Hematopoietic multipotent progenitor cell treated with erythropoietin and hydrocortisone succinate and interleukin-3 and kit ligand, for 4 days (in vitro differentiated cells): ENCODE data around the gene ARHGAP24.

Experiments used
- DNase-seq: peaks from one replicate; pipeline ENCODE4 v3.0.0-alpha.2; 2015

The ARHGAP24 gene

DNA sequence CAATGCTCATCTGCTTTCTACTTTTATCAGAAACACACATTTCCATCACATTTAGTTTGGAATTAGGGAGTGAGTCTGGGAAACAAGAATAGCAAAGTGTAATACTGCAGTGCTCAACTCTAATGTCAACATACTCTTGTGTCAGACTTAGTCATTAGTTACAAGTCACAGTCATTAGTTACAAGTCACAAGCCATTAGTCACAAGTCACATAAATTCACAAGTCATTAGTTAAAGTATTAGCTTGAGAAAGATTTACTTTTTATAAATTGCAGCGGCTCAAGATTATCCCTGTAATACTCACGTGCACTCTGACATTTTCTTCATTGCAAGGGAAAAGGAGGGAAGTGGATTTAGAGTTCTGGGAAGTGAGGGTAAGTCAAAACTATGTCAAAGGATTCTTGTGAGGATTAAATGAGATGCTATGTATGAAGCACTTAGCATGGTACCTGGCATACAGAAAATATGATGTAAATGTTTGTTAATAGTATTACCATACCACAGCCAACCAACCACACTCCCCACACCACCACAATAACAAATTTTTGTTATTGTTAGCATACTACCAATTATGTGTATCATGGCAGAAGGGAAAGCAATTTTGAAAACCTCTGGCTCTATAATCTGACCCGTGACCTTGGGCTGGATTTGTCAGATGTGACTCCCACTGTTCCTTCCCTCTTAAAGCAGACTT is 116.6 kb downstream of the ARHGAP24 start:
- DNase-seq: no peak

GRCh38 chr4:85595098-85595775 is 120.3 kb downstream of the ARHGAP24 start:
- no peak for DNase-seq

DNA sequence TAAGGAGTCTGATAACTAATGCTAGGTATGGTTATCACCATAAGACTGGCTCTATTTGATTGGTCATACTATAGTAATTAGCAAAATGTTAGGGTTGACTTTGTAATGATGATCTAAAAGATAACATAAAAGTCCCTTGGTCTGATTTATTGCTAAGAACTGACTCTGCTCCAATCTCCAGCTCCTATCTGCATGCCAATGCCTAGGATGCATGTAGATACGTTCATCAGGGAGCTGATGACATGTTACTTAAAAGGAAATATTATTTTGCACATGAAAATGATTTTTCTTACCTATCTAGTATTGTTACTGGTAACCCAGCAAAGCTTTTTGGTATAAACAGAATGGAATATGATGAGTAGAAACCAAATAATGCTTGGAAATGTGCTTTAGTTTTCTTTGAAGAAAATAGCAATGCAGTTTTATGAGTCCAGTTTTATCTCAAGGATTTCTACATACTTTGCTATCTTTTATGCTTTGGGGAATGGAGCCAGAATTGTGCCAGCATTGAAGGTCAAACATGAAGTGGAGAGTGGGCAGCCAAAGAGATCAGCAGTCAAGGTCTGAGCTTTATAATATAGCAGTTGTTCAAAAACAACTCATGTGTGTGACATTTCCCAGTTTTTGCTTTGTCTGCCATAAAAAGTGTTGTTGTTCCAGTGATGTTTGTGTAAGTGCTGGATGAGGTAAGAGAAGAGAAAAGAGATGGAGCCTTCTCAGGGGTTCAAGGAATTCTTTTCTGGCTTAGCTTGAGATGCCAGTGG is 121.0 kb downstream of the ARHGAP24 start:
- no peak for DNase-seq

DNA sequence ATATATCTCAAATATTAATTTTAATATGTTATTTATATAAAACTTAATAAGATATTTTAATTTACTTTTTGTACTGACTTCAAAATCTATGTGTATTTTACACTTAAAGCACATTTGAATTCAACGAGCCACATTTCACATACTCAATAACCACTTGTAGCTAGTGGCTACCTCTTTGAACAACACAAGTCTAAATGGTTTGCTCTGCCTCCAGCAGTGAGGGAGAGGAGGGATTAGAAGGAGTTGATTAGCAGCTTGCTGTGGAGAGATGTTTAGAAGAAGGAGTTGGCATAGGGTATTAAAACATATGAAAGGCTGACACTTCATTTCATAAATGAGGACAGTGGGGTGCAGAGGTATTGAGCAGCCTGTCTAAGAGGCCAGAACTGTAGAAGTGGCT is 124.0 kb downstream of the ARHGAP24 start:
- DNase-seq: no peak

- DNase-seq: no peak
Measured at GRCh38 chr4:85600501-85600900, 125.6 kb downstream of the ARHGAP24 start.

- DNase-seq: no peak
Measured at GRCh38 chr4:85603437-85604336, 128.7 kb downstream of the ARHGAP24 start.

- DNase-seq: no peak
Measured at GRCh38 chr4:85606505-85606904, 131.6 kb downstream of the ARHGAP24 start.

- peak; percentile 3 for DNase-seq
Measured at GRCh38 chr4:85607624-85608023, 132.7 kb downstream of the ARHGAP24 start.

DNA sequence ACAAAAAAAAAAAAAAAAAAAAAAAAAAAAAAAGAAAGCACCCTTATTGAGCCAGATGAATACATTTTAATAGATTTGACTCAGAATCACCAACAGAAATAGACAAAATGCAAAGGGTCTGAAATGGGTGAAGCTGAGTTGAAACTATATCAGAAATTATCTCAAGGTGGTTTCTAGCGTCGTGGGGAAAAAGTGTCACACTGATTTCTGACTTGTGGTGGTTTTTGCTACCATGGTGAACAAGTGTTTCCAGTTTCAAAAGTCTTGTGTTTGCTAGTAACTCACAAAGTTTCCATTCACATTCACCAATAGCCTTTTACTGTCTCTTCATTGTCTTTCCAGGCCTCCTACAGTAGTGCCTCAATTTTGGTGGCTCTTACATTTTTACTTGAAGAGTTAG is 135.5 kb downstream of the ARHGAP24 start:
- no peak for DNase-seq

- no peak for DNase-seq
Measured at GRCh38 chr4:85611661-85612060, 136.7 kb downstream of the ARHGAP24 start.

DNA sequence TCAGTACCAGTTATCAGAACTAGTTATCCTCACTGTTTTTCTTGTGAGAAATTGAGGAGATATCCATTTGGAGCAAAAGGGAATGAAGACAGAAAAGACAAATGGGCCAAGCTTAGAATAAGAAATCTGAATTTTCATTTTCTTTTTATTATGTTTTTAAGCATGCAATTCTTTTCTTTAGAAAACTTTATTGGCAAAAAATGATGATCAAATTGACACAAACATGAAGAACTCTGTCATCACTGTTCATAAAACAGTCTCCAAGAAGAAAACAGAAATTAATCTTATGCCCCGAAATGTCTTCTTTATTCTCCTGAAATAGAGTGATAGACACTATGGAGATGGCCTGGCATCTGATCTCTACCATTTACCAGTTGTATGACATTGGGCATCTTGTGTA is 139.0 kb downstream of the ARHGAP24 start:
- DNase-seq: no peak

GRCh38 chr4:85615952-85616351 is 141.0 kb downstream of the ARHGAP24 start:
- DNase-seq: no peak

GRCh38 chr4:85617202-85617601 is 142.3 kb downstream of the ARHGAP24 start:
- no peak for DNase-seq

GRCh38 chr4:85632981-85633380 is 158.0 kb downstream of the ARHGAP24 start:
- DNase-seq: no peak

- no peak for DNase-seq
Measured at GRCh38 chr4:85637778-85638177, 162.8 kb downstream of the ARHGAP24 start.

- no peak for DNase-seq
Measured at GRCh38 chr4:85639946-85640345, 165.0 kb downstream of the ARHGAP24 start.

GRCh38 chr4:85642356-85643100 is 167.6 kb downstream of the ARHGAP24 start:
- DNase-seq: no peak

GRCh38 chr4:85644061-85644460 is 169.1 kb downstream of the ARHGAP24 start:
- no peak for DNase-seq

- DNase-seq: no peak
Measured at GRCh38 chr4:85650908-85651307, 176.0 kb downstream of the ARHGAP24 start.

GRCh38 chr4:85656759-85657505 is 182.0 kb downstream of the ARHGAP24 start:
- DNase-seq: peak; percentile 15

GRCh38 chr4:85658766-85659439 is 184.0 kb downstream of the ARHGAP24 start:
- DNase-seq: no peak
